D721Med (cell line): Measurements from ENCODE around the gene ST6GALNAC5.

Experiments
- DNase-seq: peaks from one replicate; pipeline ENCODE4 v3.0.0; 2011; ENCODE audit warnings: low spot score; ENCODE audit not compliant: insufficient read length
- FAIRE-seq: peaks from 2 replicates; lab custom pipeline; 2011; peaks lifted over from hg19 to GRCh38; lab: Jason Lieb, UNC
- CTCF ChIP-seq: IDR thresholded peaks from 2 replicates; pipeline ENCODE4 v1.5.1; 2012; ENCODE audit warnings: mild to moderate bottlenecking, control low read depth; ENCODE audit not compliant: insufficient read depth; ENCODE audit errors: missing control alignments

ST6GALNAC5 gene

GRCh38 chr1:76854255-76854654 lies 13.0 kb upstream of the ST6GALNAC5 start:
- no peak for TF ChIP-seq CTCF
- no peak for DNase-seq
- no peak for FAIRE-seq

- no peak for FAIRE-seq
- DNase-seq: no peak
- TF ChIP-seq CTCF: no peak
Measured at GRCh38 chr1:76856104-76856503, 11.2 kb upstream of the ST6GALNAC5 start.

GRCh38 chr1:76857138-76857537 lies 10.1 kb upstream of the ST6GALNAC5 start:
- FAIRE-seq (no peak), DNase-seq (no peak)
- no peak for TF ChIP-seq CTCF

GRCh38 chr1:76857973-76858372 lies 9.3 kb upstream of the ST6GALNAC5 start:
- no peak for FAIRE-seq
- TF ChIP-seq CTCF: no peak
- no peak for DNase-seq

GRCh38 chr1:76861149-76861548 lies 6.1 kb upstream of the ST6GALNAC5 start:
- TF ChIP-seq CTCF: no peak
- no peak for FAIRE-seq

GRCh38 chr1:76862447-76862846 lies 4.8 kb upstream of the ST6GALNAC5 start:
- FAIRE-seq (no peak), DNase-seq (no peak)
- no peak for TF ChIP-seq CTCF

More at GRCh38 chr1:76861149-76861548, 6.1 kb upstream of the ST6GALNAC5 start:
- no peak for DNase-seq

- no peak for DNase-seq
- no peak for FAIRE-seq
- TF ChIP-seq CTCF: no peak
Measured at GRCh38 chr1:76864383-76864782, 2.9 kb upstream of the ST6GALNAC5 start.
